OCI-LY7 (cell line): ENCODE results near the gene LCN12. TPM values are rescaled to one million over a fixed set of nuclear protein-coding genes. Genes with fewer than 3 reads are reported as not detected.

Experiments used
- BruUV-seq: library from RNA; stranded (reverse); fragments of 400-500 nt; replicated peaks from 2 replicates; lab custom pipeline; 2021; lab: Mats Ljungman, UMichigan
- CTCF ChIA-PET: fragments of 300-600 bp; sonication (Branson Sonifier 250); formaldehyde crosslinking; loops from one replicate; lab custom pipeline; 2022; ENCODE audit warnings: antibody characterized with exemption; ENCODE audit not compliant: unreplicated experiment; lab: Charles Lee
- POLR2A ChIA-PET: fragments of 300-600 bp; sonication (Branson Sonifier 250); formaldehyde crosslinking; loops from one replicate; lab custom pipeline; 2022; ENCODE audit warnings: antibody characterized with exemption; lab: Charles Lee
- DNase-seq: peaks from one replicate; pipeline ENCODE4 v3.0.0-alpha.2; 2015; ENCODE audit warnings: low spot score
- H2AFZ ChIP-seq: fragments of 200-600 bp; sonication (generic), shearing (Covaris generic); 2 replicates; pipeline ENCODE4 v1.6.1; 2014; ENCODE audit warnings: mild to moderate bottlenecking, antibody characterized with exemption, low read length, moderate library complexity
- H3K27ac ChIP-seq: fragments of 200-600 bp; sonication (generic); 2 replicates; pipeline ENCODE4 v1.5.1; 2014; ENCODE audit warnings: mixed run types, low read depth, mild to moderate bottlenecking, moderate library complexity, low read length, inconsistent platforms; ENCODE audit not compliant: poor library complexity, severe bottlenecking
- H3K36me3 ChIP-seq: fragments of 200-600 bp; sonication (generic); 2 replicates; pipeline ENCODE4 v1.6.1; 2014; ENCODE audit warnings: mild to moderate bottlenecking, antibody characterized with exemption, low read length, moderate library complexity, mixed read lengths; ENCODE audit not compliant: insufficient read depth
- H3K4me1 ChIP-seq: fragments of 200-600 bp; sonication (generic); 2 replicates; pipeline ENCODE4 v1.5.1; 2014; ENCODE audit warnings: mild to moderate bottlenecking, low read length; ENCODE audit not compliant: insufficient read depth, poor library complexity, severe bottlenecking
- H3K4me2 ChIP-seq: fragments of 200-600 bp; sonication (generic); 2 replicates; pipeline ENCODE4 v1.6.1; 2014; ENCODE audit warnings: mild to moderate bottlenecking, low read length
- H3K4me3 ChIP-seq: fragments of 200-600 bp; sonication (generic); 2 replicates; pipeline ENCODE4 v1.5.1; 2014; ENCODE audit warnings: mild to moderate bottlenecking, low read depth, low read length; ENCODE audit not compliant: poor library complexity, severe bottlenecking
- H3K79me2 ChIP-seq: fragments of 200-600 bp; sonication (generic); 2 replicates; pipeline ENCODE4 v1.6.1; 2016; ENCODE audit warnings: low read depth, mild to moderate bottlenecking, low read length, moderate library complexity, mixed read lengths; ENCODE audit not compliant: insufficient read depth
- H3K9me2 ChIP-seq: fragments of 200-600 bp; sonication (generic); 2 replicates; pipeline ENCODE4 v1.6.1; 2016; ENCODE audit warnings: mild to moderate bottlenecking, low read length, mixed read lengths; ENCODE audit not compliant: insufficient read depth
- H3K9me3 ChIP-seq: fragments of 200-600 bp; sonication (generic); 2 replicates; pipeline ENCODE4 v1.6.1; 2014; ENCODE audit warnings: mild to moderate bottlenecking, mixed run types, low read length, mixed read lengths
- H4K20me1 ChIP-seq: fragments of 200-600 bp; sonication (generic); 2 replicates; pipeline ENCODE4 v1.6.1; 2014; ENCODE audit warnings: mild to moderate bottlenecking, antibody characterized with exemption, low read length, moderate library complexity, mixed read lengths; ENCODE audit not compliant: insufficient read depth
- CTCF ChIP-seq: fragments of 200-600 bp; sonication (generic); conservative IDR thresholded peaks from 2 replicates; pipeline ENCODE4 v1.5.1; 2014; ENCODE audit warnings: mild to moderate bottlenecking, antibody characterized with exemption, low read length, moderate library complexity, mixed read lengths
- EZH2phosphoT487 ChIP-seq: fragments of 200-600 bp; sonication (generic); IDR thresholded peaks from 2 replicates; pipeline ENCODE4 v1.6.1; 2018; ENCODE audit warnings: low read depth, borderline replicate concordance, mild to moderate bottlenecking, mixed run types, antibody characterized with exemption, low read length, moderate library complexity, mixed read lengths
- intact Hi-C: fragments of 100-400 bp; cut with micrococcal nuclease; formaldehyde crosslinking; loops from one replicate; pipeline ENCODE4 v1.10.0; 2022; ENCODE audit not compliant: unreplicated experiment
- total RNA-seq, 2 experiments: library from RNA; depleted of rRNA in 1 of 2; stranded (reverse); fragments of >200 nt in 1 of 2; shearing (Covaris generic) in 1 of 2; gene quantifications; 2 replicates each; pipeline ENCODE4 v1.2.3, GENCODE V29; 2014 to 2022

The LCN12 gene
- total RNA-seq, 2 experiments from 2014 or later, result 0.95 to 3.7 TPM

- H3K9me3 ChIP-seq, result no peaks in the 10 kb centered on the region
- no peak for DNase-seq
- H3K4me3 ChIP-seq, result no peak overlapping the region
- no TSS peak for BruUV-seq
- ChIA-PET CTCF (no interaction called here), POLR2A (interaction anchor here (0.7 kb wide), 1 partner anchor 19 kb away, joined by 3 read pairs; no protein-coding TSS in a partner anchor)
- H3K27ac ChIP-seq, result no peak overlapping the region
- no peaks in the 10 kb centered on the region for H3K9me2 ChIP-seq
- no peaks in the 10 kb centered on the region for H4K20me1 ChIP-seq
- intact Hi-C loops, result no loop called here
- TF ChIP-seq EZH2phosphoT487 (no peak), CTCF (no peak)
- H3K36me3 ChIP-seq, result peaks cover 86% of the 10 kb centered on the region
- no peaks in the 10 kb centered on the region for H3K79me2 ChIP-seq
- no peak overlapping the region for H2AFZ ChIP-seq
- no peak overlapping the region for H3K4me2 ChIP-seq
- peaks cover 4% of the 10 kb centered on the region for H3K4me1 ChIP-seq
Measured at GRCh38 chr9:136930014-136930413, 22.1 kb upstream of the LCN12 start.

DNA sequence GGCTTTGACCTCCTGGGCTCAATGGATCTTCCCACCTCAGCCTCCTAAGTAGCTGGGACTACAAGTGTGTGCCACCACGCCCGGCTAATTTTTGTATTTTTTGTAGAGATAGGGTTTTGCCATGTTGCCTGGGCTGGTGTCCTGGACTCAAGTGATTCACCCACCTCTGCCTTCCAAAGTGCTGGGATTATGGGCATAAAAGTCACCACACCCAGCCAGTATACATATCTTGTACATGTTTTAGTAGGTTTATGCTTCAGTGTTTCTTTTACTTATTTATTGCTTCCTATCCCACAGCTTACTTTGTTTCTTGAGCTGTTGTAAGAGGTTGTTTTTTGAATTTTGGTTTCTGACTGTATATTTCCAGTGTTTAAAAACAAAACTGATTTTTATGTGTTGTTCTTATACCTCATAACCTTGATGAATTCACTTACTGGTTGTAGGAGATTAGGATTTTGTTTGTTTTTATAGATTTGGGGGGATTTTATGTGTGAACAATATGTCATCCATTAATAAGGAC, 20.4 kb upstream of the LCN12 start:
- no TSS peak for BruUV-seq
- ChIA-PET CTCF (no interaction called here), POLR2A (no interaction called here)
- H3K9me2 ChIP-seq, result no peaks in the 10 kb centered on the region
- H4K20me1 ChIP-seq, result no peaks in the 10 kb centered on the region
- H3K9me3 ChIP-seq, result no peaks in the 10 kb centered on the region
- DNase-seq, result no peak
- TF ChIP-seq CTCF (no peak), EZH2phosphoT487 (no peak)
- peaks cover 13% of the 10 kb centered on the region for H3K4me1 ChIP-seq
- H3K79me2 ChIP-seq, result no peaks in the 10 kb centered on the region
- intact Hi-C loops, result no loop called here
- H3K27ac ChIP-seq, result no peak overlapping the region
- no peak overlapping the region for H3K4me3 ChIP-seq
- H3K36me3 ChIP-seq, result peaks cover 69% of the 10 kb centered on the region
- no peak overlapping the region for H2AFZ ChIP-seq
- H3K4me2 ChIP-seq, result no peak overlapping the region

DNA sequence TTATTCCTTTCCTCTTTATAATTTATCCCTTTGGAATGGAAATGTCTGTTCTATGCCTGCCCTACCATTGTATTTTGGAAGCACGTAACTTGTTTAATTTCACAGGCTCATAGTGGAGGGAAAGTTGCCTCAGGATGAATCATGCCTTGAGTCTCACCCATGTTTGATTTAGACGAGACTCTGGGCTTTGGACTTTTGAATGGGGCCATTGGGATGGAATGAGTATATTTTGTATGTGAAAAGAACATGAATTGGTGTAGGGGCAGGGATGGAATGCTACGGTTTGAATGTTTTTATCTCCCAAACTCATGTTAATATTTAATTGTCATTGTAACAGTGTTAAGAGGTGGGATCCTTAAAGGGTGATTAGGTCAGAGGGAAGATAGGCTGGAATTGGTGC, 17.8 kb upstream of the LCN12 start:
- ChIA-PET POLR2A (no interaction called here), CTCF (no interaction called here)
- Histone ChIP-seq H2AFZ (no peak overlapping the region), H3K27ac (no peak overlapping the region), H3K9me2 (no peaks in the 10 kb centered on the region), H3K36me3 (peaks cover 64% of the 10 kb centered on the region), H3K4me1 (peaks cover 13% of the 10 kb centered on the region), H3K4me2 (no peak overlapping the region), H3K79me2 (no peaks in the 10 kb centered on the region), H3K9me3 (no peaks in the 10 kb centered on the region), H4K20me1 (no peaks in the 10 kb centered on the region), H3K4me3 (no peak overlapping the region)
- no TSS peak for BruUV-seq
- no peak for TF ChIP-seq EZH2phosphoT487
- TF ChIP-seq CTCF, result no peak
- no peak for DNase-seq
- intact Hi-C loops, result no loop called here
